Ishikawa (cell line): ENCODE data around the gene NBEAL2.

ENCODE experiments used
- CEBPB ChIP-seq: IDR thresholded peaks from 2 replicates; pipeline ENCODE4 v1.6.1; 2012
- CREB1 ChIP-seq: IDR thresholded peaks from 2 replicates; pipeline ENCODE4 v1.6.1; 2012; ENCODE audit warnings: low read depth
- EGR1 ChIP-seq: IDR thresholded peaks from 2 replicates; pipeline ENCODE4 v1.6.1; 2012
- EP300 ChIP-seq: IDR thresholded peaks from 2 replicates; pipeline ENCODE4 v1.6.1; 2012; ENCODE audit warnings: borderline replicate concordance
- FOXM1 ChIP-seq: IDR thresholded peaks from 2 replicates; pipeline ENCODE4 v1.6.1; 2012; ENCODE audit warnings: low read depth, borderline replicate concordance
- NFIC ChIP-seq: IDR thresholded peaks from 2 replicates; pipeline ENCODE4 v1.6.1; 2012
- RAD21 ChIP-seq: IDR thresholded peaks from 2 replicates; pipeline ENCODE4 v1.6.1; 2012; ENCODE audit warnings: low read depth
- TAF1 ChIP-seq: IDR thresholded peaks from 2 replicates; pipeline ENCODE4 v1.6.1; 2012; ENCODE audit warnings: low read depth, mild to moderate bottlenecking
- TCF12 ChIP-seq: IDR thresholded peaks from 2 replicates; pipeline ENCODE4 v1.6.1; 2012; ENCODE audit warnings: low read depth
- TEAD4 ChIP-seq: IDR thresholded peaks from 2 replicates; pipeline ENCODE4 v1.6.1; 2012
- YY1 ChIP-seq: IDR thresholded peaks from 2 replicates; pipeline ENCODE4 v1.6.1; 2012; ENCODE audit warnings: low read depth
- TF ChIP-seq, protein P1 (sequence below): IDR thresholded peaks from 2 replicates; pipeline ENCODE4 v1.6.1; 2012; ENCODE audit warnings: low read depth, mild to moderate bottlenecking
- TF ChIP-seq, protein P2 (sequence below): IDR thresholded peaks from 2 replicates; pipeline ENCODE4 v1.6.1; 2012
- TF ChIP-seq, protein P3 (sequence below): IDR thresholded peaks from 2 replicates; pipeline ENCODE4 v1.6.1; 2012

DNA sequence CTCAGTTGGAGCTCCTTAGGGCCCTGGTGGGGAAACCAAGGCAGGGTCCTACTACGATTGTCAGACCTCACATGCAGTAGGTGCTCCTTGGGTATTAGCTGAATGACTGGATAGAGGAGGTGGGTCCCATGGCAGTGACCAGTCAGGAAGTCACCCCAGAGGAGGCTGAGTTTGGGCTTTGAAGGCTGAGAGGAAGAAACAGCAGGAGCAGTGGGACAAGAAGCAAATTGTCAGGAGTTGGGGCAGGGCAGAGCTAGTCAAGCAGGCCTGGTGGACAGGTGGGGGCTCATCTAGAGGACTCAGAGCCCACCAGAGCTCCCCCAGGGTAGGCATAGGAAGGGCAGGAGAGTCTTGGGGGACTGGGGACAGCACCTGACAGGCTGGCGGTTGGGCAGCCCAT, 3.1 kb downstream of the NBEAL2 start:
- no peak for TF ChIP-seq TEAD4
- TF ChIP-seq, protein P1, sequence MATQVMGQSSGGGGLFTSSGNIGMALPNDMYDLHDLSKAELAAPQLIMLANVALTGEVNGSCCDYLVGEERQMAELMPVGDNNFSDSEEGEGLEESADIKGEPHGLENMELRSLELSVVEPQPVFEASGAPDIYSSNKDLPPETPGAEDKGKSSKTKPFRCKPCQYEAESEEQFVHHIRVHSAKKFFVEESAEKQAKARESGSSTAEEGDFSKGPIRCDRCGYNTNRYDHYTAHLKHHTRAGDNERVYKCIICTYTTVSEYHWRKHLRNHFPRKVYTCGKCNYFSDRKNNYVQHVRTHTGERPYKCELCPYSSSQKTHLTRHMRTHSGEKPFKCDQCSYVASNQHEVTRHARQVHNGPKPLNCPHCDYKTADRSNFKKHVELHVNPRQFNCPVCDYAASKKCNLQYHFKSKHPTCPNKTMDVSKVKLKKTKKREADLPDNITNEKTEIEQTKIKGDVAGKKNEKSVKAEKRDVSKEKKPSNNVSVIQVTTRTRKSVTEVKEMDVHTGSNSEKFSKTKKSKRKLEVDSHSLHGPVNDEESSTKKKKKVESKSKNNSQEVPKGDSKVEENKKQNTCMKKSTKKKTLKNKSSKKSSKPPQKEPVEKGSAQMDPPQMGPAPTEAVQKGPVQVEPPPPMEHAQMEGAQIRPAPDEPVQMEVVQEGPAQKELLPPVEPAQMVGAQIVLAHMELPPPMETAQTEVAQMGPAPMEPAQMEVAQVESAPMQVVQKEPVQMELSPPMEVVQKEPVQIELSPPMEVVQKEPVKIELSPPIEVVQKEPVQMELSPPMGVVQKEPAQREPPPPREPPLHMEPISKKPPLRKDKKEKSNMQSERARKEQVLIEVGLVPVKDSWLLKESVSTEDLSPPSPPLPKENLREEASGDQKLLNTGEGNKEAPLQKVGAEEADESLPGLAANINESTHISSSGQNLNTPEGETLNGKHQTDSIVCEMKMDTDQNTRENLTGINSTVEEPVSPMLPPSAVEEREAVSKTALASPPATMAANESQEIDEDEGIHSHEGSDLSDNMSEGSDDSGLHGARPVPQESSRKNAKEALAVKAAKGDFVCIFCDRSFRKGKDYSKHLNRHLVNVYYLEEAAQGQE = no peak
- TF ChIP-seq EP300 = no peak
- TF ChIP-seq, protein P2, sequence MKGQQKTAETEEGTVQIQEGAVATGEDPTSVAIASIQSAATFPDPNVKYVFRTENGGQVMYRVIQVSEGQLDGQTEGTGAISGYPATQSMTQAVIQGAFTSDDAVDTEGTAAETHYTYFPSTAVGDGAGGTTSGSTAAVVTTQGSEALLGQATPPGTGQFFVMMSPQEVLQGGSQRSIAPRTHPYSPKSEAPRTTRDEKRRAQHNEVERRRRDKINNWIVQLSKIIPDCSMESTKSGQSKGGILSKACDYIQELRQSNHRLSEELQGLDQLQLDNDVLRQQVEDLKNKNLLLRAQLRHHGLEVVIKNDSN = no peak
- TF ChIP-seq, protein P3, sequence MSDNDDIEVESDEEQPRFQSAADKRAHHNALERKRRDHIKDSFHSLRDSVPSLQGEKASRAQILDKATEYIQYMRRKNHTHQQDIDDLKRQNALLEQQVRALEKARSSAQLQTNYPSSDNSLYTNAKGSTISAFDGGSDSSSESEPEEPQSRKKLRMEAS = no peak
- no peak for TF ChIP-seq TAF1
- no peak for TF ChIP-seq YY1
- TF ChIP-seq FOXM1 = no peak
- TF ChIP-seq RAD21 = no peak
- TF ChIP-seq CEBPB = no peak
- TF ChIP-seq EGR1 = no peak
- no peak for TF ChIP-seq TCF12
- TF ChIP-seq CREB1 = no peak
- TF ChIP-seq NFIC = no peak
